HepG2 (cell line): Measurements from ENCODE around the gene SLC10A1. TPM values are rescaled to one million over a fixed set of nuclear protein-coding genes. Genes with fewer than 3 reads are reported as not detected.

Source experiments
- ATF7 ChIP-seq, 2 experiments: fragments of 450-650 bp in 1 of 2; sonication (generic) in 1 of 2; formaldehyde crosslinking in 1 of 2; IDR thresholded peaks; 2 replicates each; pipeline versions ENCODE4 v1.4.0 to v1.6.1; 2016 to 2020; ENCODE audit warnings: antibody characterized with exemption in 1 of 2, mild to moderate bottlenecking in 1 of 2, missing genetic modification reagents in 1 of 2
- DDIT3 ChIP-seq: sonication (generic); formaldehyde crosslinking; IDR thresholded peaks from 2 replicates; pipeline ENCODE4 v1.4.0; 2020; ENCODE audit warnings: mild to moderate bottlenecking, missing genetic modification reagents
- ESRRA ChIP-seq: sonication (generic); formaldehyde crosslinking; IDR thresholded peaks from 2 replicates; pipeline ENCODE4 v1.5.1; 2020; ENCODE audit warnings: mild to moderate bottlenecking, low read depth, missing genetic modification reagents
- FOXA3 ChIP-seq: IDR thresholded peaks from 2 replicates; pipeline ENCODE4 v1.6.1; 2016; ENCODE audit warnings: missing genetic modification reagents, missing compliant biosample characterization
- FOXP1 ChIP-seq, 2 experiments: fragments of 450-650 bp in 1 of 2; IDR thresholded peaks; 2 replicates each; pipeline ENCODE4 v1.6.1; 2017 to 2018; ENCODE audit warnings: antibody characterized with exemption in 1 of 2
- MIER3 ChIP-seq: IDR thresholded peaks from 2 replicates; pipeline ENCODE4 v1.6.1; 2016; ENCODE audit warnings: missing compliant biosample characterization, borderline replicate concordance
- MIXL1 ChIP-seq: IDR thresholded peaks from 2 replicates; pipeline ENCODE4 v1.6.1; 2016
- MLX ChIP-seq: IDR thresholded peaks from 2 replicates; pipeline ENCODE4 v1.6.1; 2016
- MTF1 ChIP-seq: sonication (generic); formaldehyde crosslinking; IDR thresholded peaks from 2 replicates; pipeline ENCODE4 v1.5.0; 2020; ENCODE audit warnings: missing genetic modification reagents
- NCOR1 ChIP-seq: fragments of 200-600 bp; sonication (generic); IDR thresholded peaks from 2 replicates; pipeline ENCODE4 v1.7.0; 2017; ENCODE audit warnings: antibody characterized with exemption, low read length, borderline replicate concordance
- PITX1 ChIP-seq: sonication (generic); formaldehyde crosslinking; IDR thresholded peaks from 2 replicates; pipeline ENCODE4 v1.5.1; 2020; ENCODE audit warnings: mild to moderate bottlenecking, missing genetic modification reagents
- RARG ChIP-seq: sonication (generic); formaldehyde crosslinking; IDR thresholded peaks from 2 replicates; pipeline ENCODE4 v1.4.0; 2020; ENCODE audit warnings: low read depth, mild to moderate bottlenecking, missing genetic modification reagents
- SETDB1 ChIP-seq: sonication (generic); formaldehyde crosslinking; IDR thresholded peaks from 2 replicates; pipeline ENCODE4 v1.5.1; 2020; ENCODE audit warnings: missing genetic modification reagents, mild to moderate bottlenecking, borderline replicate concordance
- SOX6 ChIP-seq, 2 experiments: fragments of 450-650 bp in 1 of 2; sonication (generic) in 1 of 2; formaldehyde crosslinking in 1 of 2; IDR thresholded peaks; 2 replicates each; pipeline versions ENCODE4 v1.4.0 to v1.6.1; 2017 to 2020; ENCODE audit warnings: antibody characterized with exemption in 1 of 2, mild to moderate bottlenecking in 1 of 2, missing genetic modification reagents in 1 of 2
- TBL1XR1 ChIP-seq: fragments of 150-350 bp; IDR thresholded peaks from 2 replicates; pipeline ENCODE4 v1.6.1; 2014; ENCODE audit warnings: borderline replicate concordance, low read length; ENCODE audit not compliant: partially characterized antibody
- ZNF292 ChIP-seq: sonication (generic); formaldehyde crosslinking; IDR thresholded peaks from 2 replicates; pipeline ENCODE4 v1.8.1; 2022; ENCODE audit warnings: mild to moderate bottlenecking, low read depth, missing genetic modification reagents, borderline replicate concordance
- ZNF598 ChIP-seq: sonication (generic); formaldehyde crosslinking; IDR thresholded peaks from 2 replicates; pipeline ENCODE4 v1.5.1; 2020; ENCODE audit warnings: mild to moderate bottlenecking, missing genetic modification reagents, borderline replicate concordance
- polyA plus RNA-seq, 8 experiments: library from polyadenylated mRNA; depleted of rRNA in 3 of 8; stranded (reverse) in 7 of 8; unstranded in 1 of 8; fragments of >200 nt; fragmentation: Illumina TruSeq in 4 of 8; extraction: Trizol in 4 of 8; gene quantifications; 2 replicates each; pipeline versions ENCODE4 v1.2.1 to v1.2.3, GENCODE V29; 2011 to 2016; ENCODE audit warnings: low read depth in 4 of 8, missing spikeins in 1 of 8, mixed read lengths in 1 of 8; ENCODE audit not compliant: insufficient read depth in 1 of 8
- total RNA-seq, 5 experiments: library from RNA; depleted of rRNA; stranded (reverse); fragments of >200 nt; fragmentation: Illumina TruSeq; extraction: Trizol; gene quantifications; 2 replicates each; pipeline ENCODE4 v1.2.3, GENCODE V29; 2016; ENCODE audit warnings: low read depth in 1 of 5
- TF ChIP-seq, protein P1 (sequence below): sonication (generic); formaldehyde crosslinking; IDR thresholded peaks from 2 replicates; pipeline ENCODE4 v1.5.1; 2020; ENCODE audit warnings: mild to moderate bottlenecking, missing genetic modification reagents, borderline replicate concordance
- TF ChIP-seq, protein P2 (sequence below): sonication (generic); formaldehyde crosslinking; IDR thresholded peaks from 2 replicates; pipeline ENCODE4 v1.5.1; 2020; ENCODE audit warnings: mild to moderate bottlenecking, missing genetic modification reagents

SLC10A1 gene
- total and polyA plus RNA-seq, 2 of the 13 experiments (the other 11 are each of a cell fraction or from before 2014, with no cell fraction given) = 0.17 TPM; not detected in 1

GRCh38 chr14:69755784-69756183 is 41.3 kb downstream of the SLC10A1 start (continued):
- TF ChIP-seq, protein P1, sequence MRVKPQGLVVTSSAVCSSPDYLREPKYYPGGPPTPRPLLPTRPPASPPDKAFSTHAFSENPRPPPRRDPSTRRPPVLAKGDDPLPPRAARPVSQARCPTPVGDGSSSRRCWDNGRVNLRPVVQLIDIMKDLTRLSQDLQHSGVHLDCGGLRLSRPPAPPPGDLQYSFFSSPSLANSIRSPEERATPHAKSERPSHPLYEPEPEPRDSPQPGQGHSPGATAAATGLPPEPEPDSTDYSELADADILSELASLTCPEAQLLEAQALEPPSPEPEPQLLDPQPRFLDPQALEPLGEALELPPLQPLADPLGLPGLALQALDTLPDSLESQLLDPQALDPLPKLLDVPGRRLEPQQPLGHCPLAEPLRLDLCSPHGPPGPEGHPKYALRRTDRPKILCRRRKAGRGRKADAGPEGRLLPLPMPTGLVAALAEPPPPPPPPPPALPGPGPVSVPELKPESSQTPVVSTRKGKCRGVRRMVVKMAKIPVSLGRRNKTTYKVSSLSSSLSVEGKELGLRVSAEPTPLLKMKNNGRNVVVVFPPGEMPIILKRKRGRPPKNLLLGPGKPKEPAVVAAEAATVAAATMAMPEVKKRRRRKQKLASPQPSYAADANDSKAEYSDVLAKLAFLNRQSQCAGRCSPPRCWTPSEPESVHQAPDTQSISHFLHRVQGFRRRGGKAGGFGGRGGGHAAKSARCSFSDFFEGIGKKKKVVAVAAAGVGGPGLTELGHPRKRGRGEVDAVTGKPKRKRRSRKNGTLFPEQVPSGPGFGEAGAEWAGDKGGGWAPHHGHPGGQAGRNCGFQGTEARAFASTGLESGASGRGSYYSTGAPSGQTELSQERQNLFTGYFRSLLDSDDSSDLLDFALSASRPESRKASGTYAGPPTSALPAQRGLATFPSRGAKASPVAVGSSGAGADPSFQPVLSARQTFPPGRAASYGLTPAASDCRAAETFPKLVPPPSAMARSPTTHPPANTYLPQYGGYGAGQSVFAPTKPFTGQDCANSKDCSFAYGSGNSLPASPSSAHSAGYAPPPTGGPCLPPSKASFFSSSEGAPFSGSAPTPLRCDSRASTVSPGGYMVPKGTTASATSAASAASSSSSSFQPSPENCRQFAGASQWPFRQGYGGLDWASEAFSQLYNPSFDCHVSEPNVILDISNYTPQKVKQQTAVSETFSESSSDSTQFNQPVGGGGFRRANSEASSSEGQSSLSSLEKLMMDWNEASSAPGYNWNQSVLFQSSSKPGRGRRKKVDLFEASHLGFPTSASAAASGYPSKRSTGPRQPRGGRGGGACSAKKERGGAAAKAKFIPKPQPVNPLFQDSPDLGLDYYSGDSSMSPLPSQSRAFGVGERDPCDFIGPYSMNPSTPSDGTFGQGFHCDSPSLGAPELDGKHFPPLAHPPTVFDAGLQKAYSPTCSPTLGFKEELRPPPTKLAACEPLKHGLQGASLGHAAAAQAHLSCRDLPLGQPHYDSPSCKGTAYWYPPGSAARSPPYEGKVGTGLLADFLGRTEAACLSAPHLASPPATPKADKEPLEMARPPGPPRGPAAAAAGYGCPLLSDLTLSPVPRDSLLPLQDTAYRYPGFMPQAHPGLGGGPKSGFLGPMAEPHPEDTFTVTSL (CRISPR knock-in tag) = no peak
- TF ChIP-seq FOXP1 (IDR thresholded peaks at IDR 0.05) (no peak), FOXP1 (CRISPR knock-in tag; IDR thresholded peaks at IDR 0.05) (peak; percentile 31; the same call in 1 of the 2 replicates), PITX1 (CRISPR knock-in tag) (0 out of 2 replicates have a peak, but pooled peaks have one; percentile 37), ESRRA (0 out of 2 replicates have a peak, but pooled peaks have one; percentile 38), ZNF598 (CRISPR knock-in tag) (no peak), ZNF292 (CRISPR knock-in tag) (peak; percentile 28; the same call in 1 of the 2 replicates), FOXA3 (CRISPR knock-in tag) (peak; percentile 41; the same call in 1 of the 2 replicates), NCOR1 (no peak), MIXL1 (CRISPR knock-in tag) (peak; percentile 22; the same call in 1 of the 2 replicates), MTF1 (no peak), MLX (CRISPR knock-in tag) (peak; percentile 61; the same call in 1 of the 2 replicates), MIER3 (CRISPR knock-in tag) (0 out of 2 replicates have a peak, but pooled peaks have one; percentile 53), SOX6 (IDR thresholded peaks at IDR 0.05) (no peak), SOX6 (CRISPR knock-in tag; IDR thresholded peaks at IDR 0.05) (peak; percentile 55; the same call in 1 of the 2 replicates), DDIT3 (CRISPR knock-in tag) (no peak), SETDB1 (CRISPR knock-in tag) (no peak), RARG (CRISPR knock-in tag) (no peak), ATF7 (IDR thresholded peaks at IDR 0.05) (no peak), ATF7 (CRISPR knock-in tag; IDR thresholded peaks at IDR 0.05) (no peak), TBL1XR1 (no peak)
- TF ChIP-seq, protein P2, sequence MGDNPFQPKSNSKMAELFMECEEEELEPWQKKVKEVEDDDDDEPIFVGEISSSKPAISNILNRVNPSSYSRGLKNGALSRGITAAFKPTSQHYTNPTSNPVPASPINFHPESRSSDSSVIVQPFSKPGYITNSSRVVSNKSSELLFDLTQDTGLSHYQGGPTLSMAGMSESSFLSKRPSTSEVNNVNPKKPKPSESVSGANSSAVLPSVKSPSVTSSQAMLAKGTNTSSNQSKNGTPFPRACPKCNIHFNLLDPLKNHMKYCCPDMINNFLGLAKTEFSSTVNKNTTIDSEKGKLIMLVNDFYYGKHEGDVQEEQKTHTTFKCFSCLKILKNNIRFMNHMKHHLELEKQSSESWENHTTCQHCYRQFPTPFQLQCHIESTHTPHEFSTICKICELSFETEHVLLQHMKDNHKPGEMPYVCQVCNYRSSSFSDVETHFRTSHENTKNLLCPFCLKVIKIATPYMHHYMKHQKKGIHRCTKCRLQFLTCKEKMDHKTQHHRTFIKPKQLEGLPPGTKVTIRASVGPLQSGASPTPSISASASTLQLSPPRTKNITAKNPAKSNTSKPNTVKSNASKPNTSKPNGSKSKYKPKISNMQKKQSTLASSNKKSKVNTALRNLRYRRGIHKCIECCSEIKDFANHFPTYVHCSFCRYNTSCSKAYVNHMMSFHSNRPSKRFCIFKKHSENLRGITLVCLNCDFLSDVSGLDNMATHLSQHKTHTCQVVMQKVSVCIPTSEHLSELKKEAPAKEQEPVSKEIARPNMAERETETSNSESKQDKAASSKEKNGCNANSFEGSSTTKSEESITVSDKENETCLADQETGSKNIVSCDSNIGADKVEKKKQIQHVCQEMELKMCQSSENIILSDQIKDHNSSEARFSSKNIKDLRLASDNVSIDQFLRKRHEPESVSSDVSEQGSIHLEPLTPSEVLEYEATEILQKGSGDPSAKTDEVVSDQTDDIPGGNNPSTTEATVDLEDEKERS (CRISPR knock-in tag) = no peak
